HepG2 (cell line): Measurements from ENCODE around the gene MYO1B. TPM values are rescaled to one million over a fixed set of nuclear protein-coding genes. Genes with fewer than 3 reads are reported as not detected.

Source experiments
- ATF7-NPFF ChIP-seq: sonication (generic); formaldehyde crosslinking; IDR thresholded peaks from 2 replicates; pipeline ENCODE4 v1.8.1; 2023; ENCODE audit warnings: mild to moderate bottlenecking, low read depth, missing genetic modification reagents, moderate library complexity
- ATM ChIP-seq: fragments of 450-650 bp; IDR thresholded peaks from 2 replicates; pipeline ENCODE4 v1.7.1; 2017; ENCODE audit warnings: mild to moderate bottlenecking, borderline replicate concordance
- CREB1 ChIP-seq, 2 experiments: fragments of 450-650 bp in 1 of 2; IDR thresholded peaks; 2 replicates each; pipeline ENCODE4 v1.6.1; 2016 to 2017; ENCODE audit warnings: control low read depth in 1 of 2, mild to moderate bottlenecking in 1 of 2, missing compliant biosample characterization in 1 of 2, missing genetic modification characterization in 1 of 2
- DNMT3B ChIP-seq: conservative IDR thresholded peaks from 2 replicates; pipeline ENCODE4 v1.6.1; 2016; ENCODE audit warnings: missing biosample characterization, control low read depth
- HOXA3 ChIP-seq: sonication (generic); formaldehyde crosslinking; IDR thresholded peaks from 2 replicates; pipeline ENCODE4 v1.5.0; 2020; ENCODE audit warnings: missing genetic modification reagents
- MED13 ChIP-seq: sonication (generic); formaldehyde crosslinking; IDR thresholded peaks from 2 replicates; pipeline ENCODE4 v1.5.0; 2020; ENCODE audit warnings: missing genetic modification reagents
- MTERF4 ChIP-seq: sonication (generic); formaldehyde crosslinking; IDR thresholded peaks from 2 replicates; pipeline ENCODE4 v1.8.0; 2023; ENCODE audit warnings: mild to moderate bottlenecking, missing genetic modification reagents
- NFRKB ChIP-seq: fragments of 450-650 bp; IDR thresholded peaks from 2 replicates; pipeline ENCODE4 v1.6.1; 2017
- SMAD9 ChIP-seq: sonication (generic); formaldehyde crosslinking; IDR thresholded peaks from 2 replicates; pipeline ENCODE4 v1.5.1; 2020; ENCODE audit warnings: mild to moderate bottlenecking, missing genetic modification reagents
- SRSF4 ChIP-seq: fragments of 200-400 bp; formaldehyde crosslinking; IDR thresholded peaks from one replicate; pipeline ENCODE4 v1.6.1; 2018; ENCODE audit warnings: mild to moderate bottlenecking, low read depth, low read length, moderate library complexity; ENCODE audit not compliant: poor library complexity, severe bottlenecking
- TGIF2 ChIP-seq: IDR thresholded peaks from 2 replicates; pipeline ENCODE4 v1.6.1; 2016; ENCODE audit warnings: control low read depth, missing compliant biosample characterization
- ZFP91 ChIP-seq: sonication (generic); formaldehyde crosslinking; IDR thresholded peaks from 2 replicates; pipeline ENCODE4 v1.9.0; 2022; ENCODE audit warnings: missing genetic modification reagents, mild to moderate bottlenecking, borderline replicate concordance
- ZMYM2 ChIP-seq: sonication (generic); formaldehyde crosslinking; IDR thresholded peaks from 2 replicates; pipeline ENCODE4 v1.8.0; 2022; ENCODE audit warnings: mild to moderate bottlenecking, missing genetic modification reagents
- ZNF136 ChIP-seq: sonication (generic); formaldehyde crosslinking; IDR thresholded peaks from 2 replicates; pipeline ENCODE4 v1.8.1; 2022; ENCODE audit warnings: low read depth, mild to moderate bottlenecking, moderate library complexity, missing genetic modification reagents
- ZNF17 ChIP-seq: sonication (generic); formaldehyde crosslinking; IDR thresholded peaks from 2 replicates; pipeline ENCODE4 v1.5.0; 2020; ENCODE audit warnings: mild to moderate bottlenecking, missing genetic modification reagents
- ZNF33A ChIP-seq: sonication (generic); formaldehyde crosslinking; IDR thresholded peaks from 2 replicates; pipeline ENCODE4 v1.5.1; 2020; ENCODE audit warnings: missing genetic modification reagents, mild to moderate bottlenecking, moderate library complexity, borderline replicate concordance
- ZNF597 ChIP-seq: sonication (generic); formaldehyde crosslinking; IDR thresholded peaks from 2 replicates; pipeline ENCODE4 v1.5.0; 2020; ENCODE audit warnings: missing genetic modification reagents
- ZNF766 ChIP-seq: sonication (generic); formaldehyde crosslinking; IDR thresholded peaks from 2 replicates; pipeline ENCODE4 v1.5.0; 2020; ENCODE audit warnings: missing genetic modification reagents, borderline replicate concordance
- polyA plus RNA-seq, 8 experiments: library from polyadenylated mRNA; depleted of rRNA in 3 of 8; stranded (reverse) in 7 of 8; unstranded in 1 of 8; fragments of >200 nt; fragmentation: Illumina TruSeq in 4 of 8; extraction: Trizol in 4 of 8; gene quantifications; 2 replicates each; pipeline versions ENCODE4 v1.2.1 to v1.2.3, GENCODE V29; 2011 to 2016; ENCODE audit warnings: low read depth in 4 of 8, missing spikeins in 1 of 8, mixed read lengths in 1 of 8; ENCODE audit not compliant: insufficient read depth in 1 of 8
- total RNA-seq, 5 experiments: library from RNA; depleted of rRNA; stranded (reverse); fragments of >200 nt; fragmentation: Illumina TruSeq; extraction: Trizol; gene quantifications; 2 replicates each; pipeline ENCODE4 v1.2.3, GENCODE V29; 2016; ENCODE audit warnings: low read depth in 1 of 5
- TF ChIP-seq, protein P1 (sequence below): sonication (generic); formaldehyde crosslinking; IDR thresholded peaks from 2 replicates; pipeline ENCODE4 v1.8.1; 2023; ENCODE audit warnings: missing genetic modification reagents, inconsistent platforms, borderline replicate concordance
- TF ChIP-seq, protein P2 (sequence below): sonication (generic); formaldehyde crosslinking; conservative IDR thresholded peaks from 2 replicates; pipeline ENCODE4 v1.8.1; 2023; ENCODE audit warnings: missing genetic modification reagents
- TF ChIP-seq, protein P3 (sequence below): IDR thresholded peaks from 2 replicates; pipeline ENCODE4 v1.6.1; 2016

The MYO1B gene
- total and polyA plus RNA-seq, 2 of the 13 experiments (the other 11 are each of a cell fraction or from before 2014, with no cell fraction given) = 36.9 to 89.8 TPM

DNA sequence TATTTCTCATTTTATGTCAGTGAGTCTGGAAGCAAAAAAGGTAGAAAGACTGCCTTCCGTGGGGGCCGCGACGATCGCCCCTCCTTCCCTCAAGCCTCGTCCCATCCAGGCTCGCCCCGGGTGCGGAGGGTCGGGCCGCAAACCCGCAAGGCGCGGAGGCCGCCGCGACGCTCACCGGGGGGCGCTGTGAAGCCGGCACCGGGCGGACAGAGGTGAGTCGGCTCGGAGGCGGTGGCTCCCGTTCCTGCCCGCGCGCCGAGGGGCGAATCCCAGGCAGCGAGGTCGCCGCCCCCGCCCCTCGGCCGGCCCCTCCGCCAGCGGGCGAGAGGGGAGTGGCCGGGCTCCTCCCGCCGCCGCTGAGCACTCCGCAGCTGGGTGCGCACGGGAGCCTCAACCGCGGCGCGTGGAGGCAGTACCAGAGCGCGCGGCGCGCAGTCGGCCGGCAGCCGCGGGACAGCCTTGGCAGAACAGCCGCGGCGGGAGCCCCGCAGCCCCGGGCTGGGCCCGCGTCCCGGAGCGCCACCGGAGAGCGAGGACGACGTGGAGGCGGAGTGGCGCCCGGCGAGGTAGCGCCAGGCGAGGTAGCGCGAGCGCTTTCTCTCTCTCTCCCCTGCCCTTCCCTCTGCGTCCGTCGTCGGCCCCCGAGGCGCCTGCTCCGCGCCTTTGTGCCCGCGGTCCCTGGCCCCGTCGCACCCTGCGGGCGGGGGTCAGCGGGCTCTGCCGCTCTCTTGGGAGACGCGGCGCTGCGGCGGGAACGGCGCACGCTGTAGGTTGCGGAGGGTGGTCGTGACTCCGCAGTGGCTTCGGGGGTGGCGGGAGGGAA is at the start of gene MYO1B (continued):
- TF ChIP-seq ZNF136 (CRISPR knock-in tag) = no peak
- TF ChIP-seq MTERF4 = peak; percentile 68; the same call in 1 of the 2 replicates
- peak; percentile 90 for TF ChIP-seq ZNF766 (CRISPR knock-in tag)
- no peak for TF ChIP-seq ATM
- TF ChIP-seq NFRKB = no peak
- TF ChIP-seq ATF7-NPFF = peak; percentile 99
- TF ChIP-seq DNMT3B (CRISPR knock-in tag) = no peak; the same call in 1 of the 2 replicates
- TF ChIP-seq HOXA3 (CRISPR knock-in tag) = peak; percentile 69; the same call in 1 of the 2 replicates
- peak; percentile 82 for TF ChIP-seq ZFP91 (CRISPR knock-in tag)
- TF ChIP-seq ZNF17 (CRISPR knock-in tag) = no peak
- peak; percentile 50; the same call in 1 of the 2 replicates for TF ChIP-seq ZNF597
- no peak for TF ChIP-seq SMAD9 (CRISPR knock-in tag)
- TF ChIP-seq SRSF4 = no peak
- 0 out of 2 replicates have a peak, but pooled peaks have one; percentile 30 for TF ChIP-seq TGIF2 (CRISPR knock-in tag)
- TF ChIP-seq, protein P1, sequence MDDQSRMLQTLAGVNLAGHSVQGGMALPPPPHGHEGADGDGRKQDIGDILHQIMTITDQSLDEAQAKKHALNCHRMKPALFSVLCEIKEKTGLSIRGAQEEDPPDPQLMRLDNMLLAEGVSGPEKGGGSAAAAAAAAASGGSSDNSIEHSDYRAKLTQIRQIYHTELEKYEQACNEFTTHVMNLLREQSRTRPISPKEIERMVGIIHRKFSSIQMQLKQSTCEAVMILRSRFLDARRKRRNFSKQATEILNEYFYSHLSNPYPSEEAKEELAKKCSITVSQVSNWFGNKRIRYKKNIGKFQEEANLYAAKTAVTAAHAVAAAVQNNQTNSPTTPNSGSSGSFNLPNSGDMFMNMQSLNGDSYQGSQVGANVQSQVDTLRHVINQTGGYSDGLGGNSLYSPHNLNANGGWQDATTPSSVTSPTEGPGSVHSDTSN = no peak
- TF ChIP-seq ZMYM2 = no peak
- TF ChIP-seq MED13 = no peak
- TF ChIP-seq, protein P2, sequence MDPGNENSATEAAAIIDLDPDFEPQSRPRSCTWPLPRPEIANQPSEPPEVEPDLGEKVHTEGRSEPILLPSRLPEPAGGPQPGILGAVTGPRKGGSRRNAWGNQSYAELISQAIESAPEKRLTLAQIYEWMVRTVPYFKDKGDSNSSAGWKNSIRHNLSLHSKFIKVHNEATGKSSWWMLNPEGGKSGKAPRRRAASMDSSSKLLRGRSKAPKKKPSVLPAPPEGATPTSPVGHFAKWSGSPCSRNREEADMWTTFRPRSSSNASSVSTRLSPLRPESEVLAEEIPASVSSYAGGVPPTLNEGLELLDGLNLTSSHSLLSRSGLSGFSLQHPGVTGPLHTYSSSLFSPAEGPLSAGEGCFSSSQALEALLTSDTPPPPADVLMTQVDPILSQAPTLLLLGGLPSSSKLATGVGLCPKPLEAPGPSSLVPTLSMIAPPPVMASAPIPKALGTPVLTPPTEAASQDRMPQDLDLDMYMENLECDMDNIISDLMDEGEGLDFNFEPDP (CRISPR knock-in tag) = no peak
- TF ChIP-seq, protein P3, sequence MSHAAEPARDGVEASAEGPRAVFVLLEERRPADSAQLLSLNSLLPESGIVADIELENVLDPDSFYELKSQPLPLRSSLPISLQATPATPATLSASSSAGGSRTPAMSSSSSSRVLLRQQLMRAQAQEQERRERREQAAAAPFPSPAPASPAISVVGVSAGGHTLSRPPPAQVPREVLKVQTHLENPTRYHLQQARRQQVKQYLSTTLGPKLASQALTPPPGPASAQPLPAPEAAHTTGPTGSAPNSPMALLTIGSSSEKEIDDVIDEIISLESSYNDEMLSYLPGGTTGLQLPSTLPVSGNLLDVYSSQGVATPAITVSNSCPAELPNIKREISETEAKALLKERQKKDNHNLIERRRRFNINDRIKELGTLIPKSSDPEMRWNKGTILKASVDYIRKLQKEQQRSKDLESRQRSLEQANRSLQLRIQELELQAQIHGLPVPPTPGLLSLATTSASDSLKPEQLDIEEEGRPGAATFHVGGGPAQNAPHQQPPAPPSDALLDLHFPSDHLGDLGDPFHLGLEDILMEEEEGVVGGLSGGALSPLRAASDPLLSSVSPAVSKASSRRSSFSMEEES (CRISPR knock-in tag) = peak; percentile 30; the same call in 1 of the 2 replicates
- no peak for TF ChIP-seq ZNF33A (CRISPR knock-in tag)
- no peak for TF ChIP-seq CREB1 (IDR thresholded peaks at IDR 0.05)
- TF ChIP-seq CREB1 (CRISPR knock-in tag; IDR thresholded peaks at IDR 0.05) = no peak
